H1 (cell line): ENCODE results near the gene DPP4. TPM values are rescaled to one million over a fixed set of nuclear protein-coding genes. Genes with fewer than 3 reads are reported as not detected.

ENCODE experiments used
- CTCF ChIA-PET: fragments of 300-600 bp; sonication (Branson Sonifier 250); formaldehyde crosslinking; loops from one replicate; lab custom pipeline; 2021; ENCODE audit not compliant: partially characterized antibody; lab: Charles Lee
- POLR2A ChIA-PET: fragments of 300-600 bp; sonication (Branson Sonifier 250); formaldehyde crosslinking; loops from one replicate; lab custom pipeline; 2021; ENCODE audit warnings: inconsistent platforms; ENCODE audit not compliant: partially characterized antibody; lab: Charles Lee
- DNase-seq, 2 experiments: peaks; one replicate each; pipeline versions ENCODE4 v3.0.0 to v3.0.0-alpha.2; 2010 to 2022; ENCODE audit warnings: low spot score in 2 of 2, low read depth in 1 of 2, mixed read lengths in 1 of 2
- FAIRE-seq: peaks from 2 replicates; lab custom pipeline; 2011; peaks lifted over from hg19 to GRCh38; lab: Jason Lieb, UNC
- H2AFZ ChIP-seq: 2 replicates; pipeline ENCODE4 v1.8.1; 2012; ENCODE audit warnings: low read length, inconsistent platforms
- H2AK5ac ChIP-seq: 2 replicates; pipeline ENCODE4 v1.6.1; 2013; ENCODE audit warnings: low read depth, low read length
- H2BK120ac ChIP-seq: replicated peaks from 2 replicates; pipeline ENCODE3; 2013; ENCODE audit warnings: low read depth, low read length, inconsistent platforms
- H2BK12ac ChIP-seq: 2 replicates; pipeline ENCODE4 v1.6.1; 2013; ENCODE audit warnings: low read depth, low read length
- H2BK15ac ChIP-seq: 2 replicates; pipeline ENCODE4 v1.6.1; 2013; ENCODE audit warnings: low read length
- H2BK20ac ChIP-seq: 2 replicates; pipeline ENCODE4 v1.6.1; 2013; ENCODE audit warnings: low read length
- H2BK5ac ChIP-seq: 2 replicates; pipeline ENCODE4 v1.6.1; 2013; ENCODE audit warnings: low read depth, low read length
- H3K14ac ChIP-seq: 2 replicates; pipeline ENCODE4 v1.6.1; 2013; ENCODE audit warnings: inconsistent platforms; ENCODE audit not compliant: insufficient read length
- H3K18ac ChIP-seq: 2 replicates; pipeline ENCODE4 v1.6.1; 2013; ENCODE audit warnings: low read length; ENCODE audit errors: extremely low read depth
- H3K23ac ChIP-seq: 2 replicates; pipeline ENCODE4 v1.6.1; 2013; ENCODE audit warnings: inconsistent platforms; ENCODE audit not compliant: insufficient read length
- H3K23me2 ChIP-seq: 2 replicates; pipeline ENCODE4 v1.6.1; 2013; ENCODE audit warnings: low read depth, low read length
- H3K27ac ChIP-seq: 2 replicates; pipeline ENCODE4 v1.6.1; 2011; ENCODE audit warnings: low read depth, low read length, inconsistent platforms
- H3K27me3 ChIP-seq, 4 experiments: replicated peaks in 1 of 4; 1 replicate in 1 of 4; 2 replicates in 3 of 4; pipeline versions ENCODE4 v1.6.1 to v1.8.1; 2011 to 2013; ENCODE audit warnings: low read length in 3 of 4, mild to moderate bottlenecking in 3 of 4, inconsistent platforms in 2 of 4, mixed read lengths in 2 of 4, moderate library complexity in 1 of 4; ENCODE audit not compliant: control insufficient read depth in 3 of 4, insufficient read depth in 3 of 4; ENCODE audit errors: extremely low read depth in 1 of 4
- H3K36me3 ChIP-seq, 4 experiments: 2 replicates each; pipeline versions ENCODE4 v1.6.1 to v1.8.1; 2011 to 2013; ENCODE audit warnings: mild to moderate bottlenecking in 4 of 4, low read length in 3 of 4, moderate library complexity in 2 of 4, control low read depth in 1 of 4, inconsistent platforms in 1 of 4; ENCODE audit not compliant: insufficient read depth in 4 of 4, control insufficient read depth in 2 of 4
- H3K4ac ChIP-seq: replicated peaks from 2 replicates; pipeline ENCODE3; 2013; ENCODE audit warnings: low read length, low read depth, mixed read lengths, inconsistent platforms; ENCODE audit not compliant: insufficient read length
- H3K4me1 ChIP-seq, 4 experiments: replicated peaks in 1 of 4; 1 replicate in 1 of 4; 2 replicates in 3 of 4; pipeline versions ENCODE4 v1.6.1 to v1.8.1; 2011 to 2013; ENCODE audit warnings: low read length in 3 of 4, inconsistent platforms in 2 of 4, mixed read lengths in 1 of 4; ENCODE audit not compliant: insufficient read depth in 4 of 4, control insufficient read depth in 3 of 4
- H3K4me2 ChIP-seq, 2 experiments: 2 replicates each; pipeline versions ENCODE4 v1.6.1 to v1.8.1; 2011 to 2013; ENCODE audit warnings: low read depth in 2 of 2, low read length in 2 of 2, control low read depth in 1 of 2, inconsistent platforms in 1 of 2, mild to moderate bottlenecking in 1 of 2; ENCODE audit not compliant: insufficient read depth in 1 of 2
- H3K4me3 ChIP-seq, 4 experiments: fragments of 200-600, 300-600 bp in 1 of 4; sonication (generic), shearing (Covaris generic), sonication (Bioruptor Twin) in 1 of 4; 2 replicates each; pipeline versions ENCODE4 v1.5.1 to v1.8.1; 2011 to 2016; ENCODE audit warnings: low read length in 4 of 4, low read depth in 3 of 4, control low read depth in 2 of 4, inconsistent platforms in 2 of 4, mild to moderate bottlenecking in 2 of 4, mixed read lengths in 1 of 4, moderate library complexity in 1 of 4; ENCODE audit not compliant: insufficient read depth in 2 of 4; ENCODE audit errors: extremely low read depth in 1 of 4
- H3K56ac ChIP-seq: replicated peaks from 2 replicates; pipeline ENCODE3; 2013; ENCODE audit warnings: low read depth, mild to moderate bottlenecking, mixed read lengths, low read length, inconsistent platforms; ENCODE audit not compliant: insufficient read length
- H3K79me1 ChIP-seq: 2 replicates; pipeline ENCODE4 v1.6.1; 2013; ENCODE audit warnings: low read depth, low read length, control low read depth
- H3K79me2 ChIP-seq, 2 experiments: 2 replicates each; pipeline versions ENCODE4 v1.6.1 to v1.8.1; 2012 to 2013; ENCODE audit warnings: low read length in 2 of 2, mild to moderate bottlenecking in 2 of 2, inconsistent platforms in 1 of 2; ENCODE audit not compliant: insufficient read depth in 2 of 2, control insufficient read depth in 1 of 2
- H3K9ac ChIP-seq, 4 experiments: replicated peaks in 1 of 4; 1 replicate in 1 of 4; 2 replicates in 3 of 4; pipeline versions ENCODE4 v1.6.1 to v1.8.1; 2011 to 2013; ENCODE audit warnings: low read depth in 3 of 4, low read length in 3 of 4, control low read depth in 2 of 4, mild to moderate bottlenecking in 2 of 4, moderate library complexity in 2 of 4, inconsistent platforms in 1 of 4; ENCODE audit errors: extremely low read depth in 1 of 4
- H3K9me3 ChIP-seq, 2 experiments: 2 replicates each; pipeline versions ENCODE4 v1.6.1 to v1.8.1; 2012 to 2013; ENCODE audit warnings: mild to moderate bottlenecking in 2 of 2, moderate library complexity in 2 of 2, control low read depth in 1 of 2, inconsistent platforms in 1 of 2, low read depth in 1 of 2, low read length in 1 of 2, mixed read lengths in 1 of 2; ENCODE audit not compliant: insufficient read depth in 2 of 2
- H4K20me1 ChIP-seq, 2 experiments: replicated peaks in 1 of 2; 2 replicates each; pipeline versions ENCODE3 to v1.8.1; 2011 to 2013; ENCODE audit warnings: inconsistent platforms in 2 of 2, low read length in 2 of 2, mild to moderate bottlenecking in 1 of 2; ENCODE audit not compliant: insufficient read depth in 2 of 2, control insufficient read depth in 1 of 2
- H4K5ac ChIP-seq: 2 replicates; pipeline ENCODE4 v1.6.1; 2013; ENCODE audit warnings: low read length, low read depth, mixed read lengths, inconsistent platforms; ENCODE audit not compliant: insufficient read length
- H4K8ac ChIP-seq: 2 replicates; pipeline ENCODE4 v1.8.0; 2013; ENCODE audit warnings: mild to moderate bottlenecking, moderate library complexity, low read length, inconsistent platforms; ENCODE audit not compliant: insufficient read depth; ENCODE audit errors: extremely low read depth
- H4K91ac ChIP-seq: replicated peaks from 2 replicates; pipeline ENCODE3; 2013; ENCODE audit warnings: low read length, mixed read lengths, inconsistent platforms; ENCODE audit not compliant: insufficient read length
- E2F6 ChIP-seq: IDR thresholded peaks from 2 replicates; pipeline ENCODE4 v1.6.1; 2012; ENCODE audit warnings: inconsistent platforms
- MAFK ChIP-seq: IDR thresholded peaks from 2 replicates; pipeline ENCODE4 v1.6.1; 2012; ENCODE audit warnings: low read depth, mild to moderate bottlenecking, improper control_type of control experiment, low read length
- RFX5 ChIP-seq: IDR thresholded peaks from 2 replicates; pipeline ENCODE4 v1.6.1; 2011; ENCODE audit warnings: low read depth, low read length, improper control_type of control experiment, borderline replicate concordance
- SIN3A ChIP-seq, 2 experiments: IDR thresholded peaks in 1 of 2; conservative IDR thresholded peaks in 1 of 2; 2 replicates each; pipeline ENCODE4 v1.6.1; 2011 to 2012; ENCODE audit warnings: low read length in 2 of 2, improper control_type of control experiment in 1 of 2, low read depth in 1 of 2, mild to moderate bottlenecking in 1 of 2
- SIX5 ChIP-seq: IDR thresholded peaks from 2 replicates; pipeline ENCODE4 v1.6.1; 2011; ENCODE audit warnings: mild to moderate bottlenecking, low read depth, low read length
- WGBS, 2 experiments: shearing (Covaris generic) in 1 of 2; methylation state at CpG; one replicate each; pipeline versions ENCODE4 v1.1.6 to v1.1.7; 2013 to 2015; ENCODE audit warnings: low lambda C conversion rate in 2 of 2, mixed read lengths in 2 of 2, inconsistent platforms in 1 of 2, low coverage in 1 of 2, missing lambda C conversion rate in 1 of 2; ENCODE audit not compliant: insufficient replicate concordance in 2 of 2, insufficient coverage in 1 of 2, insufficient read length in 1 of 2; ENCODE audit errors: extremely low coverage in 1 of 2, missing lambda C conversion rate in 1 of 2; 5-methylcytosine and 5-hydroxymethylcytosine counted together
- polyA plus RNA-seq, 7 experiments: library from polyadenylated mRNA; depleted of rRNA in 3 of 7; stranded (reverse) in 5 of 7; unstranded in 2 of 7; fragments of >200 nt in 5 of 7; fragments of 200-250 nt in 2 of 7; gene quantifications; 1 replicate in 5 of 7; 2 replicates in 1 of 7; 4 replicates in 1 of 7; pipeline versions ENCODE4 v1.2.1 to v1.2.3, GENCODE V29; 2011 to 2013; ENCODE audit warnings: missing spikeins in 2 of 7, mixed read lengths in 2 of 7
- total RNA-seq: library from RNA; stranded (reverse); fragmentation: NEBNext Ultra II Directional; extraction: Animal tissue kit (Norgen Biotek cat#: 25700); gene quantifications from 2 replicates; pipeline ENCODE4 v1.2.1, GENCODE V29; 2021

Gene DPP4
- total and polyA plus RNA-seq, 2 of the 8 experiments (the other 6 are each of a cell fraction or from before 2014, with no cell fraction given): 1.3 to 3.1 TPM

- Histone ChIP-seq H3K79me2 (no peaks in the 10 kb centered on the region), H3K18ac (no peak overlapping the region), H3K79me1 (no peaks in the 10 kb centered on the region), H3K14ac (no peak overlapping the region), H3K9ac (no peak overlapping the region), H3K23me2 (no peaks in the 10 kb centered on the region), H2AK5ac (no peak overlapping the region), H3K23ac (no peak overlapping the region), H2BK5ac (no peak overlapping the region), H2BK12ac (no peak overlapping the region), H4K5ac (no peak overlapping the region), H3K4me2 (no peak overlapping the region), H3K4me1 (no peaks in the 10 kb centered on the region), H3K27me3 (no peaks in the 10 kb centered on the region), H4K91ac (no peak overlapping the region), H4K8ac (no peak overlapping the region), H3K36me3 (no peaks in the 10 kb centered on the region), H3K56ac (no peak overlapping the region), H2BK120ac (no peak overlapping the region), H3K4ac (no peak overlapping the region), H3K9me3 (no peaks in the 10 kb centered on the region), H3K4me3 (no peak overlapping the region), H2AFZ (no peak overlapping the region), H2BK20ac (no peak overlapping the region), H4K20me1 (no peaks in the 10 kb centered on the region), H2BK15ac (no peak overlapping the region), H3K27ac (no peak overlapping the region)
- CTCF ChIA-PET: interaction anchor here (1.2 kb wide), 1 partner anchor 529 kb away, joined by 3 read pairs; no protein-coding TSS in a partner anchor
- no peak for TF ChIP-seq E2F6
- TF ChIP-seq SIX5: no peak
- no peak for TF ChIP-seq SIN3A (conservative IDR thresholded peaks at IDR 0.05 in 1 of 2, IDR thresholded peaks at IDR 0.05 in 1 of 2; ENCODE audit: low read depth in 1 of 2, low read length in 2 of 2)
- TF ChIP-seq MAFK: no peak
- TF ChIP-seq RFX5: no peak
- WGBS, 2 experiments: 84% methylated on average over 3 of the region's 3 CpGs; no CpG with 5 or more reads in 1 of the 2 experiments
- POLR2A ChIA-PET: no interaction called here
- FAIRE-seq: no peak
- DNase-seq: no peak
Observed at GRCh38 chr2:162106146-162106551, 32.1 kb upstream of the DPP4 start.
